Stomach (tissue), 4 donors: ENCODE measurements around the gene LCN12.

Experiments
- EP300 ChIP-seq: sonication (generic); formaldehyde crosslinking; IDR thresholded peaks from one replicate; pipeline ENCODE4 v1.6.1; 2017; ENCODE audit warnings: antibody characterized with exemption
- POLR2A ChIP-seq, 4 donors: fragments of 450-650 bp; IDR thresholded peaks; one replicate each; pipeline ENCODE4 v1.6.1; 2016; ENCODE audit warnings: antibody characterized with exemption in 4 of 4, control low read depth in 2 of 4, mild to moderate bottlenecking in 1 of 4, moderate library complexity in 1 of 4
- TF ChIP-seq, protein P1 (sequence below), 7 experiments: fragments of 450-650 bp in 4 of 7; fragments of 200-600 bp in 3 of 7; sonication (generic) in 3 of 7; IDR thresholded peaks; one replicate each; pipeline ENCODE4 v1.5.1; 2016 to 2019; ENCODE audit warnings: antibody characterized with exemption in 7 of 7, control low read depth in 2 of 7, mild to moderate bottlenecking in 1 of 7

- TF ChIP-seq, protein P1, sequence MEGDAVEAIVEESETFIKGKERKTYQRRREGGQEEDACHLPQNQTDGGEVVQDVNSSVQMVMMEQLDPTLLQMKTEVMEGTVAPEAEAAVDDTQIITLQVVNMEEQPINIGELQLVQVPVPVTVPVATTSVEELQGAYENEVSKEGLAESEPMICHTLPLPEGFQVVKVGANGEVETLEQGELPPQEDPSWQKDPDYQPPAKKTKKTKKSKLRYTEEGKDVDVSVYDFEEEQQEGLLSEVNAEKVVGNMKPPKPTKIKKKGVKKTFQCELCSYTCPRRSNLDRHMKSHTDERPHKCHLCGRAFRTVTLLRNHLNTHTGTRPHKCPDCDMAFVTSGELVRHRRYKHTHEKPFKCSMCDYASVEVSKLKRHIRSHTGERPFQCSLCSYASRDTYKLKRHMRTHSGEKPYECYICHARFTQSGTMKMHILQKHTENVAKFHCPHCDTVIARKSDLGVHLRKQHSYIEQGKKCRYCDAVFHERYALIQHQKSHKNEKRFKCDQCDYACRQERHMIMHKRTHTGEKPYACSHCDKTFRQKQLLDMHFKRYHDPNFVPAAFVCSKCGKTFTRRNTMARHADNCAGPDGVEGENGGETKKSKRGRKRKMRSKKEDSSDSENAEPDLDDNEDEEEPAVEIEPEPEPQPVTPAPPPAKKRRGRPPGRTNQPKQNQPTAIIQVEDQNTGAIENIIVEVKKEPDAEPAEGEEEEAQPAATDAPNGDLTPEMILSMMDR (IDR thresholded peaks at IDR 0.05) = no peak
- TF ChIP-seq EP300 (no peak), POLR2A (IDR thresholded peaks at IDR 0.05) (no peak)
Observed at GRCh38 chr9:136926154-136926704, 25.8 kb upstream of the LCN12 start.
